ENCODE data around the gene TMEM229B. TPM values are rescaled to one million over a fixed set of nuclear protein-coding genes. Genes with fewer than 3 reads are reported as not detected.

The TMEM229B gene
- polyA plus RNA-seq, 2 donors: 0.26 to 0.28 TPM

DNA sequence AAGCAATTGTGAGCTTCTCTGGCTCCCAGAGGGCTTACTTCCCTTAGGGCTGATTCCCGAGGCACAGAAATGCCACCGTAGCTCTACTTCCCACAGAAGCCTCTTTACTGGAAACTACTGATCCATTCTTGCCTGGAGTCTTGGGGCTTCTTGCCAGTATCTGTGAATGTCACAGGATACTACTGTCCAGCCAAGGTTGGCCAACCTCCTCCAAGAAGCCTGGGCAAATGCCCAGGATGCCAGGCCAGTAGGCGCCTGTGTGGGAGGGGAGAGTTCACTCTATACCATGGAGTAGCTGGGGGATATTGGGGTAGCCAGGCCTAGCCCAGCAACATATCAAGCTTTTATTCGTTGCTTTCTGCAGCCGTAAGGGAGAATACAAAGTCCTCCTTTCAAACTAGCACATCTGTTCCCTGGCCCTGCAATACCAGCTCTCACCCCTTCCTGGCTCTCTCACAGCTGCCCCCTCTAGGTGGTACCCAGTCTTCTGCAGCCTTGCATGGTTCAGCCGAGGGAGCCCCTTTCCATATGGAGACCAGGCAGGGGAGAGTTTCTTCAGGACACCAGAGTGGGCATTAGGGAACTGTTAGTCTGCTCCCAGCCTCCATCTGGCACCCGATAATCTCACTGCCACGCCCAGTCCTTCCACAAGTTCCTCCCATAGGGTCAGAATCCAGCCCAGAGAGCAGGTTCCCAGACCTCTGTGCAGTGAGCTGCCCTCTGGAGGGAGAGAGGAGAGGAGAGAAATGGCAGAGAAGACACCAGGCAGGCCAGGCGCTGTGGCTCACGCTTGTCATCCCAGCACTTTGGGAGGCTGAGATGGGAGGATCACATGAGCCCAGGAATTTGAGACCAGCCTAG, 52.3 kb downstream of the TMEM229B start:
- H3K4me1 ChIP-seq (ENCODE audit: control insufficient read depth in 2 of 2, insufficient read depth in 2 of 2, low read length in 1 of 2): no peaks in the 10 kb centered on the region
- no peaks in the 10 kb centered on the region for H3K9me3 ChIP-seq (ENCODE audit: control insufficient read depth in 2 of 2, insufficient read depth in 1 of 2, low read depth in 1 of 2, low read length in 1 of 2)
- 73 to 88% methylated on average over 10 of the region's 10 CpGs for WGBS, 2 donors
- no peak overlapping the region for H3K27ac ChIP-seq (ENCODE audit: low read depth in 2 of 2, low read length in 1 of 2)
- H3K36me3 ChIP-seq (ENCODE audit: control insufficient read depth in 2 of 2, insufficient read depth in 2 of 2, low read length in 1 of 2): no peaks in the 10 kb centered on the region
- H3K4me3 ChIP-seq (ENCODE audit: low read depth in 1 of 2, low read length in 2 of 2): no peak overlapping the region
- H3K27me3 ChIP-seq (ENCODE audit: control insufficient read depth in 1 of 2, insufficient read depth in 2 of 2, low read length in 2 of 2): no peaks in the 10 kb centered on the region

DNA sequence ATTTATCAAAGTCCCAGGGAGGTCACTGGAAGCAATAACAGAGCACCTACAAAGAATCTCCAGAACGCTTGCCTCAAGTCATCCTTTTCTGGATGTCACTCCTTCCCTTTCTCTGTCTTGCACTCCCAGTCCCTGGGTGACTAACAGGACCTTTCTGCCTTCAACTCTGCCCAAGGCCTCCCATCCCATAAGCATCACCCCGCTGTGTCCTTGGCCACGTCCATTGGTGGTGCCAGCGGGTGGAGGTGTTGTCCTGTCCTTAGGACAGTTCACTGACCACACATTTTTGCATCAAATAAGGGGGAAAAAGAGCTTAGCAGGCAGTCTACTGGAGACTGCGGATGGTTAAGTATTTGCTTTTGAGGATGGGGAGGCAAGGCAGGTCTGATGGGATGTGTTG, 52.9 kb downstream of the TMEM229B start:
- no peak overlapping the region for H3K4me3 ChIP-seq (ENCODE audit: low read depth in 1 of 2, low read length in 2 of 2)

DNA sequence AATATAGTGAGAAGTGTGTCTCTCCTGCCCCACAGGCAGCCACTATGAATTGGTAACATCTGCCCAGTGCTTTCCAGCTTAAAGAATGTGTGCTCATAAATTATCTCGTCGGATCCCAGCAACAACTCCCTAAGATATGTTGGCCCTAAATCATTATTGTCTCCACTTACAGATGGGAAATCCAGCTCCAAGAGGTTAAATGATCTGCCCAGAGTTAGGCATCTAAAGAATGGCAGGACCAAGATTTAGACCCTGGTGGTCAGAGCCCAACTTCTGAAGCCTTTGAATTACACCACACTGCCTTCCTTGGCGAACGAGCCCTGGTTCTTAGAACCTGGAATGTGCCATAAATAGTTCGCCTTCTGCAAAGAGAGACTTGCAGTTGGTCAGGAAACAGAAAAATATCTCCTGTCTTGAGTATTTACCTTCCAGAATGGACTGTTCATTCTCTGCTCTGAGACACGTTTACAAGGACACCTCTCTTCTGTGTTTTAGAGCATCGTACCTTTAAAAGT, 56.4 kb downstream of the TMEM229B start:
- no peaks in the 10 kb centered on the region for H3K36me3 ChIP-seq (ENCODE audit: control insufficient read depth in 2 of 2, insufficient read depth in 2 of 2, low read length in 1 of 2)
- H3K9me3 ChIP-seq (ENCODE audit: control insufficient read depth in 2 of 2, insufficient read depth in 1 of 2, low read depth in 1 of 2, low read length in 1 of 2): no peaks in the 10 kb centered on the region
- H3K27me3 ChIP-seq (ENCODE audit: control insufficient read depth in 1 of 2, insufficient read depth in 2 of 2, low read length in 2 of 2): no peaks in the 10 kb centered on the region
- 61 to 67% methylated on average over 7 of the region's 7 CpGs for WGBS, 2 donors
- no peak overlapping the region for H3K27ac ChIP-seq (ENCODE audit: low read depth in 2 of 2, low read length in 1 of 2)
- H3K4me3 ChIP-seq (ENCODE audit: low read depth in 1 of 2, low read length in 2 of 2): no peak overlapping the region
- no peaks in the 10 kb centered on the region for H3K4me1 ChIP-seq (ENCODE audit: control insufficient read depth in 2 of 2, insufficient read depth in 2 of 2, low read length in 1 of 2)

More for the DNA sequence above, 52.9 kb downstream of the TMEM229B start:
- no peaks in the 10 kb centered on the region for H3K9me3 ChIP-seq (ENCODE audit: control insufficient read depth in 2 of 2, insufficient read depth in 1 of 2, low read depth in 1 of 2, low read length in 1 of 2)
- no peaks in the 10 kb centered on the region for H3K36me3 ChIP-seq (ENCODE audit: control insufficient read depth in 2 of 2, insufficient read depth in 2 of 2, low read length in 1 of 2)
- WGBS, 2 donors: 92 to 96% methylated on average over 5 of the region's 5 CpGs
- H3K27ac ChIP-seq (ENCODE audit: low read depth in 2 of 2, low read length in 1 of 2): no peak overlapping the region
- H3K4me1 ChIP-seq (ENCODE audit: control insufficient read depth in 2 of 2, insufficient read depth in 2 of 2, low read length in 1 of 2): no peaks in the 10 kb centered on the region
- no peaks in the 10 kb centered on the region for H3K27me3 ChIP-seq (ENCODE audit: control insufficient read depth in 1 of 2, insufficient read depth in 2 of 2, low read length in 2 of 2)

DNA sequence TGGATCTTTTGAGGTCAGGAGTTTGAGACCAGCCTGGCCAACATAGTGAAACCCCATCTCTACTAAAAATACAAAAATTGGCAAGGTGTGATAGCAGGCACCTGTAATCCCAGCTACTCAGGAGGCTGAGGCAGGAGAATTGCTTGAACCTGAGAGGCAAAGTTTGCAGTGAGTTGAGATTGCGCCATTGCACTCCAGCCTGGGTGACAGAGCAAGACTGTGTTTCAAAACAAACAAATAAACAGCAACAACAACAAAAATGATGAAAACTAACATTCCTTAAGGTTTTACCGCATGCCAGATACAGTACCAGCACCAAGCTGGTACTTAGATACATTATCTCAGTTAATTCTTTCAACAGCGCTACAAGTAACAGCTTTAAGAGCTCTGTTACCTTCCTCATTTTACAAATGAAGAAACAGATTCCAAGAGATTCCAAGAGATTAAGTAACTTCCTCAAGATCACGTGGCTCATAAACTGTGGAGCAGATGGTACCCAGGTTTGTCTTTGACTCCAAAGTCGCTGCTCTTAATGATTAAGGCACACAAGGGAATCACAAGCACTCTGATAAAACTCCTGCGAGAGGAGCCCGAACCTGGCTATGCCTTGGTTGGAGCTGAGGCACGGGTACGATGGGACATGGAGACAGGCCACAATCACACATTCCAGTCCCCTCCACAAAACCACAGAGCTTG, 58.9 kb downstream of the TMEM229B start:
- Histone ChIP-seq H3K4me1 (ENCODE audit: control insufficient read depth in 2 of 2, insufficient read depth in 2 of 2, low read length in 1 of 2) (no peaks in the 10 kb centered on the region), H3K9me3 (ENCODE audit: control insufficient read depth in 2 of 2, insufficient read depth in 1 of 2, low read depth in 1 of 2, low read length in 1 of 2) (no peaks in the 10 kb centered on the region), H3K4me3 (ENCODE audit: low read depth in 1 of 2, low read length in 2 of 2) (no peak overlapping the region), H3K27ac (ENCODE audit: low read depth in 2 of 2, low read length in 1 of 2) (no peak overlapping the region), H3K27me3 (ENCODE audit: control insufficient read depth in 1 of 2, insufficient read depth in 2 of 2, low read length in 2 of 2) (no peaks in the 10 kb centered on the region), H3K36me3 (ENCODE audit: control insufficient read depth in 2 of 2, insufficient read depth in 2 of 2, low read length in 1 of 2) (no peaks in the 10 kb centered on the region)
- WGBS, 2 donors: 80 to 84% methylated on average over 9 of the region's 9 CpGs

DNA sequence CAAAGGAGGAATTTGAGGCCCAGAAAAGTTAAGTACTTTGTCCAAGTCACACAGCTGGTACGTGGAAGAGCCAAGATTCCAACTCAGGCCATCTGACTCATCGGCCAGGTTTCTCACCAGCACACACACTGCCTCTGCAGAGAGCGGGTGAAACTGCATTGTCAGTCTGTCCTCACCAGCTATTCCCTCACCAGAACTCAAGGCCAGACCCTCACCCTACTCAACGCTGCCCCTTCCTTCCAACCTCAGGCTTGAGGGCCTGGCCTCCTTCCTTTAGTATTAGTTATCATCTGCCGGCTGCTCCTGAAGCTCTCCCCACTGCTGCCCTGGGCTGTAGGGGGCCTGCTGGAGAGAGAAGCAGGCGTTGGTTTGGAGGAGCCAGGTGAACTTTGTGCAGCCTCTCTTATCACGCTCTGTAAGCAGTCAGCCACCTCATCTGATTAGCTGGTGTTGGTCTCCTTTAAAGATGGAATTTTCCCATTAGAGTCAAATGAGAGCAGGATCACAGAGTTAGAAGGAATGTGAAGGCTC, 60.0 kb downstream of the TMEM229B start:
- H3K27me3 ChIP-seq (ENCODE audit: control insufficient read depth in 1 of 2, insufficient read depth in 2 of 2, low read length in 2 of 2): no peaks in the 10 kb centered on the region
- WGBS, 2 donors: 59 to 78% methylated on average over 7 of the region's 7 CpGs
- no peaks in the 10 kb centered on the region for H3K9me3 ChIP-seq (ENCODE audit: control insufficient read depth in 2 of 2, insufficient read depth in 1 of 2, low read depth in 1 of 2, low read length in 1 of 2)
- H3K27ac ChIP-seq (ENCODE audit: low read depth in 2 of 2, low read length in 1 of 2): no peak overlapping the region
- no peak overlapping the region for H3K4me3 ChIP-seq (ENCODE audit: low read depth in 1 of 2, low read length in 2 of 2)
- no peaks in the 10 kb centered on the region for H3K4me1 ChIP-seq (ENCODE audit: control insufficient read depth in 2 of 2, insufficient read depth in 2 of 2, low read length in 1 of 2)
- no peaks in the 10 kb centered on the region for H3K36me3 ChIP-seq (ENCODE audit: control insufficient read depth in 2 of 2, insufficient read depth in 2 of 2, low read length in 1 of 2)

DNA sequence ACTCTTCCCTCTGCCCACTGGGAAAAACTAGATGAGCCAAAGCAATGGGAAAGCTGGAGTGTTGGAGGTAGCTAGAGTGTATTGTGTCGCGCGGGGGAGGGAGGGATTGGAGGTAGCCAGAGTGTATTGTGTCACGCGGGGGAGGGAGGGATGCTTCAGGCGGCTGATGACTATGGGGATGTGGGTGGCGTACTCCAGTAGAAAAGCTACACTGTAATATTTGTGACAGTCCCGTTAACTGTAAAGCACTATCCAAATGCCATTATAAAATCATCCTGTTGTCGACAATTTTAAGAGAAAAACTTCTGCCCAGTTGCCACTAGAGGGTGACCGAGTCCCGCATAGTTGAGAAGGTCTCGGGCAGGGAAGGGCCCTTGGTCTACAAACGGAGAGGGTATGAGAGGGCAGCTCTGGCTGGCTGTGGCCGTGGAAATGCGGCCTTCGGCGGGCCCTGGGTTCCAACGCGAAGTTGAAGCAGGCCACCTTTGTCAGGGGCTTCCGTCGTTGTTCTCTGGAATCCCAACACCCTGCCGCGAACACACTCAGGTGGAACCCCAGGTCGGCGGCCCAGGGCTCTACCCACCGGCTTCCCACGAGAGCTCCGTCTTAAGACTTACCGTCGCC, 61.4 kb downstream of the TMEM229B start:
- Histone ChIP-seq H3K4me3 (ENCODE audit: low read depth in 1 of 2, low read length in 2 of 2) (no peak overlapping the region), H3K27ac (ENCODE audit: low read depth in 2 of 2, low read length in 1 of 2) (no peak overlapping the region), H3K4me1 (ENCODE audit: control insufficient read depth in 2 of 2, insufficient read depth in 2 of 2, low read length in 1 of 2) (no peaks in the 10 kb centered on the region), H3K36me3 (ENCODE audit: control insufficient read depth in 2 of 2, insufficient read depth in 2 of 2, low read length in 1 of 2) (no peaks in the 10 kb centered on the region), H3K9me3 (ENCODE audit: control insufficient read depth in 2 of 2, insufficient read depth in 1 of 2, low read depth in 1 of 2, low read length in 1 of 2) (no peaks in the 10 kb centered on the region), H3K27me3 (ENCODE audit: control insufficient read depth in 1 of 2, insufficient read depth in 2 of 2, low read length in 2 of 2) (no peaks in the 10 kb centered on the region)
- 33 to 34% methylated on average over 30 of the region's 30 CpGs for WGBS, 2 donors

DNA sequence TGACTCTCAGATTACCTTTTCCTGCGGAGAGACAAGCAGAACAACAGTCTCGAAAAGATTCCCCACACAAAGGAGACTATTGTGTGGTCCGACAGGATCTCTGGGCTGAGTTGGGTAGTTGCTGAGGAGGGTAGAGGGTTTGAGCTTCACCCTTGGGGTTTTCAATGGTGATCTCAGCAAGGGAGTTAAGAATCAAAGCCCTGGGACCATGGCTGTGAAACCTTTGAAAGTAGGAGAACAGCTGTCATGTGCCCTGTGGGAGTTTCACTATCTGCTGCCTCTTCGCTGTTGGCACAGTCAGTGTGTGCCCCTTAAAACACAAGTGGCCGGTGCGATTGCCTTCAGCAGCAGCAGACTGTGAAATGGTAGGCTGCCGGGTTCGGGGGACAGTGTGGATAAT, 62.4 kb downstream of the TMEM229B start:
- H3K36me3 ChIP-seq (ENCODE audit: control insufficient read depth in 2 of 2, insufficient read depth in 2 of 2, low read length in 1 of 2): no peaks in the 10 kb centered on the region
- H3K27me3 ChIP-seq (ENCODE audit: control insufficient read depth in 1 of 2, insufficient read depth in 2 of 2, low read length in 2 of 2): no peaks in the 10 kb centered on the region
- H3K9me3 ChIP-seq (ENCODE audit: control insufficient read depth in 2 of 2, insufficient read depth in 1 of 2, low read depth in 1 of 2, low read length in 1 of 2): no peaks in the 10 kb centered on the region
- 87 to 90% methylated on average over 8 of the region's 8 CpGs for WGBS, 2 donors
- H3K4me3 ChIP-seq (ENCODE audit: low read depth in 1 of 2, low read length in 2 of 2): no peak overlapping the region
- H3K4me1 ChIP-seq (ENCODE audit: control insufficient read depth in 2 of 2, insufficient read depth in 2 of 2, low read length in 1 of 2): no peaks in the 10 kb centered on the region
- H3K27ac ChIP-seq (ENCODE audit: low read depth in 2 of 2, low read length in 1 of 2): no peak overlapping the region

DNA sequence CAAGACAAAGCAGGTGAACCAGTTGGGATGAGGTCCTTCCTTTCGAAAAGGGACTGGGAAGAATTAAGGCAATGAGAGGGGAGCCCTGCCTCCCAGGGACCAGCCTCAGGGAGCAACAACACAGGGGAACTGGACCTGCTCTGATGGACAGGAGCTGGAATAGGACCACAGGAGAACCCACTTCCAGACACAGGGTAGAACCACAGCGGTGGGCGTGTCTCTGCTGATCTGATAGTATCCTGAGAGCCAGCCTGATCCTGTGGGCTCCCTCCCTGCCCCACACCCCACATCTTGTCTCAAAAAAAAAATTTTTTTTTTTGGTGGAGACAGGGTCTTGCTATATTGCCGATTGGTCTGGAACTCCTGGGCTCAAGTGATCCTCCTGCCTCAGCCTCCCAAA, 62.9 kb downstream of the TMEM229B start:
- Histone ChIP-seq H3K27me3 (ENCODE audit: control insufficient read depth in 1 of 2, insufficient read depth in 2 of 2, low read length in 2 of 2) (no peaks in the 10 kb centered on the region), H3K27ac (ENCODE audit: low read depth in 2 of 2, low read length in 1 of 2) (no peak overlapping the region), H3K4me3 (ENCODE audit: low read depth in 1 of 2, low read length in 2 of 2) (no peak overlapping the region), H3K9me3 (ENCODE audit: control insufficient read depth in 2 of 2, insufficient read depth in 1 of 2, low read depth in 1 of 2, low read length in 1 of 2) (no peaks in the 10 kb centered on the region), H3K4me1 (ENCODE audit: control insufficient read depth in 2 of 2, insufficient read depth in 2 of 2, low read length in 1 of 2) (no peaks in the 10 kb centered on the region), H3K36me3 (ENCODE audit: control insufficient read depth in 2 of 2, insufficient read depth in 2 of 2, low read length in 1 of 2) (no peaks in the 10 kb centered on the region)
- 91 to 94% methylated on average over 4 of the region's 4 CpGs for WGBS, 2 donors

DNA sequence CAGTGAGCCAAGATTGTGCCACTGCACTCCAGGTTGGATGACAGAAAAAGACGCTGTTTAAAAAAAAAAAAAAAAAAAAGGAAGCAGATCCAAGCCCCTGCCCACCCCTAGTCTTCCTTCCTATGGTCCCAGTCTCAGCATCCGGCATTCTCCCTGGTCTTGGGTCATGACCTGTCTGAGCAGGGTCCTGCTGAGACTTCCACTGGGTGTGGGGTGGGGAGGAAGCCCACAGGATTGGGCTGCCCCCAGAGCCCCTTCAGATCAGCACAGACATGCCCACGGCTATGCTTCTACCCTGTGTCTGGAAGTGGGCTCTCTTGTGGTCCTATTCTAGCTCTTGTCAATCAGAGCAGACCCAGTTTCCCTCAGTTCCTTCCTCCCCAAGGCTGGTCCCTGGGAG, 64.0 kb downstream of the TMEM229B start:
- Histone ChIP-seq H3K36me3 (ENCODE audit: control insufficient read depth in 2 of 2, insufficient read depth in 2 of 2, low read length in 1 of 2) (no peaks in the 10 kb centered on the region), H3K4me1 (ENCODE audit: control insufficient read depth in 2 of 2, insufficient read depth in 2 of 2, low read length in 1 of 2) (no peaks in the 10 kb centered on the region), H3K4me3 (ENCODE audit: low read depth in 1 of 2, low read length in 2 of 2) (no peak overlapping the region), H3K27ac (ENCODE audit: low read depth in 2 of 2, low read length in 1 of 2) (no peak overlapping the region), H3K27me3 (ENCODE audit: control insufficient read depth in 1 of 2, insufficient read depth in 2 of 2, low read length in 2 of 2) (no peaks in the 10 kb centered on the region), H3K9me3 (ENCODE audit: control insufficient read depth in 2 of 2, insufficient read depth in 1 of 2, low read depth in 1 of 2, low read length in 1 of 2) (no peaks in the 10 kb centered on the region)
- 43 to 46% methylated on average over 3 of the region's 3 CpGs for WGBS, 2 donors

Data from esophagus (tissue), 2 donors.